Measurements from ENCODE around the gene CORO6. TPM values are rescaled to one million over a fixed set of nuclear protein-coding genes. Genes with fewer than 3 reads are reported as not detected.

The CORO6 gene
- total RNA-seq, 1 donor from 2014 or later = 7.1 TPM

DNA sequence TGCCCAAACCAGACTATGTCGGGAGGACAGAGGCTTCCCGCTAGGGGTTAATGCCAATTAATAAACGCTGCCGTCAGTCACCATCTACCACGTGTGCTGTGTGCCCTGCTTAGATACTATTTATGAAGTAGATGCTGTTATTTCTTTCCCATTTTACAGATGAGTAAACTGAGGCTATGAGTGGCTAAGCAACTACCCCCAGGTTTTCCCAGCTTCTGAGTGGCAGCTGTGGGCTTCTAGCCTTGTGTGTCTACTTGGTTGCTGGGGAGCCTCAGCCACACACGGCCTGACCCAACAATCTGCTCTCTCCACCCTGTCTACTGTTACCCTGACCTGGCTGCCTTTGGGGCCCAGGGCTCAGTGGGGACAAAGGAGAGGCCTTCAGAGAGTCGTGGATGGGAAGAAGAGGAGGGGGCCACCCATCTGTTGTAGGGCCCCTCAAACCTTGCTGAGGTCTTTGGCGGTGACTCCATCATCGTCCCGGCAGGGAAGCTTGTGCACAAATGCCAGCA is 40.4 kb downstream of the CORO6 start:
- no peaks in the 10 kb centered on the region for H3K9me3 Mint-ChIP-seq (ENCODE audit: unreplicated experiment)
- no peak overlapping the region for H3K4me3 Mint-ChIP-seq (ENCODE audit: unreplicated experiment)
- H3K4me1 Mint-ChIP-seq (ENCODE audit: unreplicated experiment) = peaks cover 32% of the 10 kb centered on the region
- TF ChIP-seq, protein P1, sequence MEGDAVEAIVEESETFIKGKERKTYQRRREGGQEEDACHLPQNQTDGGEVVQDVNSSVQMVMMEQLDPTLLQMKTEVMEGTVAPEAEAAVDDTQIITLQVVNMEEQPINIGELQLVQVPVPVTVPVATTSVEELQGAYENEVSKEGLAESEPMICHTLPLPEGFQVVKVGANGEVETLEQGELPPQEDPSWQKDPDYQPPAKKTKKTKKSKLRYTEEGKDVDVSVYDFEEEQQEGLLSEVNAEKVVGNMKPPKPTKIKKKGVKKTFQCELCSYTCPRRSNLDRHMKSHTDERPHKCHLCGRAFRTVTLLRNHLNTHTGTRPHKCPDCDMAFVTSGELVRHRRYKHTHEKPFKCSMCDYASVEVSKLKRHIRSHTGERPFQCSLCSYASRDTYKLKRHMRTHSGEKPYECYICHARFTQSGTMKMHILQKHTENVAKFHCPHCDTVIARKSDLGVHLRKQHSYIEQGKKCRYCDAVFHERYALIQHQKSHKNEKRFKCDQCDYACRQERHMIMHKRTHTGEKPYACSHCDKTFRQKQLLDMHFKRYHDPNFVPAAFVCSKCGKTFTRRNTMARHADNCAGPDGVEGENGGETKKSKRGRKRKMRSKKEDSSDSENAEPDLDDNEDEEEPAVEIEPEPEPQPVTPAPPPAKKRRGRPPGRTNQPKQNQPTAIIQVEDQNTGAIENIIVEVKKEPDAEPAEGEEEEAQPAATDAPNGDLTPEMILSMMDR (IDR thresholded peaks at IDR 0.05) = no peak
- no peaks in the 10 kb centered on the region for H3K27me3 Mint-ChIP-seq (ENCODE audit: unreplicated experiment)
- no peak for DNase-seq (ENCODE audit: extremely low spot score, unreplicated experiment)
- peaks cover 15% of the 10 kb centered on the region for H3K36me3 Mint-ChIP-seq (ENCODE audit: unreplicated experiment)
- H3K27ac Mint-ChIP-seq (ENCODE audit: unreplicated experiment) = no peak overlapping the region

DNA sequence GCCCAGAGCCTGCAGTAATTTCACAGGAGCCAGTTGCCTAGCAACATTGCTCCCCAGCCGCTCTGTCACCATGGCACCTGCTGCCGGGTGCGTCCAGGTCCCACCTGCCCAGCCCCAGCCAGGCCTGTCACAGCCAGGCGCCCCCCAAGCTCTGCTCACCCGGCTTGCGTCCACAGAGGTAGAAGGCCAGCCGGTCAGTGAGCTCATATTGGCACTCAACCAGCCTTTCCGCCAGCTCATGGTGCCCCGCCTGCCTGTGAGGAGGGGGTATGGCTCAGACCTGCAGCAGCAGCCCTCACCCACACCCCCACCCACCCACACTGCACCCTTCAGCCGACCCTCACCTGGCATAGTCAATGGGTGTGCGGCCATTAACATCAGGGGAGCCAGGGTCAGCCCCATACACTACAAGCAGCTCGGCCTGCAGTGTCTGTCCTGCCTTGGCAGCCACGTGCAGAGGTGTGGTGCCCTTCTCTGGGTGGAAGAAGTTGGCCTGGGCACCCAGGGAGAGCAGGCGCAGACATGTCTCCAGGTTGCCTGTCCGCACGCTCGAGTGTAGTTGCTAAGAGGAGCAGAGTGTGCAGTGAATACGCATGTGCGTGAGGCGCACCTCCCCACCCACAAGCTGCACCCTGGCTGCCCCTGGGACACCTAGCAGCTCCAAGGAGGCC is 41.0 kb downstream of the CORO6 start:
- no peak for DNase-seq (ENCODE audit: extremely low spot score, unreplicated experiment)
- H3K4me3 Mint-ChIP-seq (ENCODE audit: unreplicated experiment) = no peak overlapping the region
- no peaks in the 10 kb centered on the region for H3K27me3 Mint-ChIP-seq (ENCODE audit: unreplicated experiment)
- H3K27ac Mint-ChIP-seq (ENCODE audit: unreplicated experiment) = no peak overlapping the region
- peaks cover 32% of the 10 kb centered on the region for H3K4me1 Mint-ChIP-seq (ENCODE audit: unreplicated experiment)
- TF ChIP-seq, protein P1 (IDR thresholded peaks at IDR 0.05) = no peak
- peaks cover 15% of the 10 kb centered on the region for H3K36me3 Mint-ChIP-seq (ENCODE audit: unreplicated experiment)
- no peaks in the 10 kb centered on the region for H3K9me3 Mint-ChIP-seq (ENCODE audit: unreplicated experiment)

- TF ChIP-seq, protein P1 (IDR thresholded peaks at IDR 0.05) = peak; percentile 94
- DNase-seq (ENCODE audit: extremely low spot score, unreplicated experiment) = peak; percentile 94
- peaks cover 20% of the 10 kb centered on the region for H3K4me1 Mint-ChIP-seq (ENCODE audit: unreplicated experiment)
- no peaks in the 10 kb centered on the region for H3K9me3 Mint-ChIP-seq (ENCODE audit: unreplicated experiment)
- no peak overlapping the region for H3K4me3 Mint-ChIP-seq (ENCODE audit: unreplicated experiment)
- H3K27me3 Mint-ChIP-seq (ENCODE audit: unreplicated experiment) = no peaks in the 10 kb centered on the region
- peak overlapping the region; percentile 47 for H3K27ac Mint-ChIP-seq (ENCODE audit: unreplicated experiment)
- peaks cover 16% of the 10 kb centered on the region for H3K36me3 Mint-ChIP-seq (ENCODE audit: unreplicated experiment)
These were observed 42.6 kb downstream of the CORO6 start for GRCh38 chr17:29579866-29580771.

DNA sequence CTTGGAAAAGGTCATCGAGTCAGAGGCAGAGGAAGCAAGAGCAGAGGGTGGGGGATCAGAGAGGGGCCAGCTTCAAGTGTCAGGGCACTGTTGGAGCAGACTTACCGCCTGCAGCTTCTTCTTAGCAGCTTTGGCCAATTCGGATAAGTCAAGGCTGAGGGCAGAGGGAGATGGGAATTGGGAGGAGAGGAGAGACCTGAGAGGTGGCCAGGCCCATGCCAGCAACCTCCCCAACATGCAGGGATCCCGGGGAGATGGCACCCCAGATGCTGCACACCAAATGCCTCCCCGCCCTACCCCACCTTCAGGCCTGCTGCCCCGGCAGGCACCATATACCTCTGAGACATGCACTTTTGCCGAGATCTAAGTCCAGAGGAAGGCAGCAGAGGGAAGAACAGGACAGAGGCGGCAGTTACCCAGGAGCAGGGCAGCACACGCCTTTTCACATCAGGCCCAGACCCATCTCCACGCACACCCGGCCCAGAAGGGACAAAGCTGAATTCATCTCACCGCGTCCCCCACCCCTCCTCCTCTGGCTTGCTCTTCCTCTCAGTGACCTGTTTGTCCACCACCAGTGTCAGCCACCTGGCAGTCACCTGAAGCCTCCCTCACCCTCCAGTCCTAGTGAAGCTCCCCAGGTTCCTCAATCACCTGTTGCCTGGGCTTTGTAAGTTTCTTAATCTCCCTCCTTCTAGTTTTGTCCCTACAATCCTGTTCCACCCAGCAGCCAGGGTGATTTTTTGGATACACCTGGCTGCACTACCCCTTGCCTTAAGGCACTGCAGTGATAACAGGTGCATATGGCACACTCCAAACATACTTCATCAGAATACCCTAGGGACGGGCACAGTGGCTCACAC is 43.9 kb downstream of the CORO6 start:
- H3K4me1 Mint-ChIP-seq (ENCODE audit: unreplicated experiment) = peaks cover 7% of the 10 kb centered on the region
- TF ChIP-seq, protein P1 (IDR thresholded peaks at IDR 0.05) = no peak
- no peak overlapping the region for H3K4me3 Mint-ChIP-seq (ENCODE audit: unreplicated experiment)
- H3K27ac Mint-ChIP-seq (ENCODE audit: unreplicated experiment) = no peak overlapping the region
- no peak for DNase-seq (ENCODE audit: extremely low spot score, unreplicated experiment)
- H3K27me3 Mint-ChIP-seq (ENCODE audit: unreplicated experiment) = no peaks in the 10 kb centered on the region
- no peaks in the 10 kb centered on the region for H3K9me3 Mint-ChIP-seq (ENCODE audit: unreplicated experiment)
- peaks cover 20% of the 10 kb centered on the region for H3K36me3 Mint-ChIP-seq (ENCODE audit: unreplicated experiment)

All from osteocyte (in vitro differentiated cells).